Testis (tissue), 2 donors: ENCODE measurements around the gene CPEB4.

Source experiments
- CTCF ChIP-seq, 3 experiments: fragments of 450-650 bp in 2 of 3; fragments of 200-600 bp in 1 of 3; sonication (generic) in 1 of 3; IDR thresholded peaks; one replicate each; pipeline ENCODE4 v1.5.1; 2016 to 2019; ENCODE audit warnings: antibody characterized with exemption in 3 of 3, mild to moderate bottlenecking in 2 of 3, moderate library complexity in 1 of 3
- POLR2A ChIP-seq: fragments of 450-650 bp; IDR thresholded peaks from one replicate; pipeline ENCODE4 v1.6.1; 2017; ENCODE audit warnings: antibody characterized with exemption, mild to moderate bottlenecking, moderate library complexity

GRCh38 chr5:173974688-173975239, 86.6 kb downstream of the CPEB4 start:
- TF ChIP-seq POLR2A (no peak), CTCF (IDR thresholded peaks at IDR 0.05) (no peak)
